K562 (cell line): ENCODE data around the gene NETO1. TPM values are rescaled to one million over a fixed set of nuclear protein-coding genes. Genes with fewer than 3 reads are reported as not detected.

Source experiments
- ATAC-seq: fragments of 200-7000 bp; cut with Tn5 transposase; 3 replicates; pipeline ENCODE4 v1.9.1; 2020; ENCODE audit warnings: moderate library complexity
- BruUV-seq: library from RNA; stranded (reverse); fragments of 400-500 nt; replicated peaks from 2 replicates; lab custom pipeline; 2021; lab: Mats Ljungman, UMichigan
- CTCF ChIA-PET: fragments of 300-600 bp; formaldehyde crosslinking; extraction: SDS; loops from one replicate; lab custom pipeline; 2021; ENCODE audit warnings: low intra/inter-chr PET ratio; lab: Yijun Ruan, JAX
- POLR2A ChIA-PET: fragments of 300-600, 350-650 bp; sonication (Branson Sonifier 250); formaldehyde crosslinking; extraction: SDS; loops from one replicate; lab custom pipeline; 2021; ENCODE audit warnings: antibody characterized with exemption, inconsistent platforms; lab: Yijun Ruan, JAX
- DNase-seq, 4 experiments: peaks; one replicate each; pipeline versions ENCODE4 v3.0.0 to v3.0.0-alpha.2; 2011 to 2018; ENCODE audit warnings: low spot score in 3 of 4, mixed read lengths in 3 of 4; ENCODE audit errors: extremely low read depth in 1 of 4
- FAIRE-seq: peaks from 2 replicates; lab custom pipeline; 2011; peaks lifted over from hg19 to GRCh38; lab: Jason Lieb, UNC
- H2AFZ ChIP-seq: 2 replicates; pipeline ENCODE4 v1.6.0; 2011; ENCODE audit warnings: low read depth, low read length, control low read depth, inconsistent platforms
- H3K27ac ChIP-seq: fragments of 200-600 bp; 3 replicates; pipeline ENCODE4 v1.8.0; 2011; ENCODE audit warnings: low read depth, mild to moderate bottlenecking, control low read depth, inconsistent platforms, low read length, moderate library complexity, mixed read lengths; ENCODE audit errors: extremely low read depth
- H3K27me3 ChIP-seq, 2 experiments: fragments of 300-600 bp in 1 of 2; 2 replicates in 1 of 2; 3 replicates in 1 of 2; pipeline versions ENCODE4 v1.6.0 to v1.8.0; 2011; ENCODE audit warnings: inconsistent platforms in 2 of 2, low read length in 2 of 2, mild to moderate bottlenecking in 1 of 2, mixed read lengths in 1 of 2, moderate library complexity in 1 of 2; ENCODE audit not compliant: control insufficient read depth in 2 of 2, insufficient read depth in 2 of 2
- H3K36me3 ChIP-seq: fragments of 300-600 bp; 3 replicates; pipeline ENCODE4 v1.8.0; 2011; ENCODE audit warnings: mild to moderate bottlenecking, low read length, inconsistent platforms; ENCODE audit not compliant: control insufficient read depth, insufficient read depth
- H3K4me1 ChIP-seq, 2 experiments: fragments of 200-600 bp in 1 of 2; replicated peaks in 1 of 2; 2 replicates in 1 of 2; 3 replicates in 1 of 2; pipeline versions ENCODE4 v1.5.1 to v1.8.0; 2011; ENCODE audit warnings: inconsistent platforms in 2 of 2, low read length in 2 of 2, mild to moderate bottlenecking in 1 of 2, mixed read lengths in 1 of 2, moderate library complexity in 1 of 2; ENCODE audit not compliant: control insufficient read depth in 2 of 2, insufficient read depth in 2 of 2
- H3K4me2 ChIP-seq: 2 replicates; pipeline ENCODE4 v1.6.1; 2011; ENCODE audit warnings: low read length, control low read depth, inconsistent platforms, mixed read lengths; ENCODE audit not compliant: insufficient read depth
- H3K4me3 ChIP-seq: fragments of 200-600 bp; sonication (generic), shearing (Covaris generic); 2 replicates; pipeline ENCODE4 v1.5.1; 2016; ENCODE audit warnings: control low read depth, inconsistent platforms
- H3K79me2 ChIP-seq: fragments of 200-600 bp; 3 replicates; pipeline ENCODE4 v1.8.0; 2011; ENCODE audit warnings: low read length, inconsistent platforms; ENCODE audit not compliant: control insufficient read depth, insufficient read depth
- H3K9ac ChIP-seq, 2 experiments: 2 replicates each; pipeline versions ENCODE4 v1.6.0 to v1.6.1; 2011; ENCODE audit warnings: low read depth in 2 of 2, low read length in 2 of 2, control low read depth in 1 of 2, inconsistent platforms in 1 of 2, mild to moderate bottlenecking in 1 of 2, mixed read lengths in 1 of 2; ENCODE audit not compliant: insufficient read depth in 1 of 2
- H3K9me1 ChIP-seq: one replicate; pipeline ENCODE4 v1.6.0; 2011; ENCODE audit warnings: inconsistent platforms, mild to moderate bottlenecking, low read length, moderate library complexity; ENCODE audit not compliant: control insufficient read depth, insufficient read depth
- H3K9me3 ChIP-seq: replicated peaks from 2 replicates; pipeline ENCODE4 v1.5.1; 2011; ENCODE audit warnings: low read depth, low read length, inconsistent platforms; ENCODE audit not compliant: control insufficient read depth, insufficient read depth
- H4K20me1 ChIP-seq: replicated peaks from 2 replicates; pipeline ENCODE4 v1.6.1; 2011; ENCODE audit warnings: low read length, inconsistent platforms, mixed read lengths; ENCODE audit not compliant: control insufficient read depth, insufficient read depth
- MCM3 ChIP-seq: fragments of 450-650 bp; IDR thresholded peaks from 2 replicates; pipeline ENCODE4 v1.6.1; 2016
- NFATC3 ChIP-seq: fragments of 450-650 bp; IDR thresholded peaks from 2 replicates; pipeline ENCODE4 v1.6.1; 2017; ENCODE audit warnings: mild to moderate bottlenecking
- ZNF3 ChIP-seq: fragments of 250-450 bp; sonication (Bioruptor Pico); IDR thresholded peaks from 2 replicates; pipeline ENCODE4 v1.5.0; 2021; ENCODE audit warnings: mild to moderate bottlenecking, moderate library complexity
- ZNF408 ChIP-seq: fragments of 250-450 bp; sonication (Bioruptor Pico); IDR thresholded peaks from 2 replicates; pipeline ENCODE4 v1.4.0; 2020; ENCODE audit warnings: low read depth, mild to moderate bottlenecking, moderate library complexity
- ZNF696 ChIP-seq: fragments of 250-450 bp; sonication (Bioruptor Pico); conservative IDR thresholded peaks from 2 replicates; pipeline ENCODE4 v1.4.0; 2020; ENCODE audit warnings: mild to moderate bottlenecking, moderate library complexity
- WGBS: fragments of 100-300 bp; shearing (Covaris generic); methylation state at CpG from one replicate; pipeline ENCODE4 v1.1.6; 2016; ENCODE audit warnings: low coverage, mixed read lengths; ENCODE audit not compliant: insufficient coverage; ENCODE audit errors: missing lambda C conversion rate; 5-methylcytosine and 5-hydroxymethylcytosine counted together
- in situ Hi-C: fragments of 300-500 bp; cut with MboI; formaldehyde crosslinking; loops from 4 replicates; pipeline ENCODE4 v1.15.0; 2018; ENCODE audit warnings: inconsistent platforms, mixed read lengths
- intact Hi-C: fragments of 100-400 bp; cut with micrococcal nuclease; formaldehyde crosslinking; loops from 2 replicates; pipeline ENCODE4 v1.14.2; 2022
- polyA plus RNA-seq, 8 experiments: library from polyadenylated mRNA; depleted of rRNA in 4 of 8; stranded (reverse) in 5 of 8; unstranded in 3 of 8; fragments of >200 nt; fragmentation: Nextera tagmentation in 2 of 8; fragmentation: Illumina TruSeq in 1 of 8; extraction: Ambion mirVana in 2 of 8; extraction: Trizol in 1 of 8; gene quantifications; 2 replicates each; pipeline versions ENCODE4 v1.2.1 to v1.2.3, GENCODE V29; 2011 to 2014; ENCODE audit warnings: inconsistent platforms in 1 of 8, missing spikeins in 1 of 8
- total RNA-seq, 7 experiments: library from RNA; depleted of rRNA in 6 of 7; stranded (reverse); fragments of >200 nt in 6 of 7; fragmentation: Illumina TruSeq in 2 of 7; extraction: Trizol in 2 of 7; gene quantifications; 2 replicates each; pipeline versions ENCODE4 v1.2.1 to v1.2.3, GENCODE V29; 2011 to 2021; ENCODE audit warnings: low replicate concordance in 1 of 7
- TF ChIP-seq, protein P1 (sequence below): fragments of 450-650 bp; formaldehyde crosslinking; conservative IDR thresholded peaks from 2 replicates; pipeline ENCODE4 v1.4.0; 2022; ENCODE audit warnings: mild to moderate bottlenecking, missing genetic modification characterization

The NETO1 gene
- total and polyA plus RNA-seq, 9 of the 15 experiments (the other 6 are each of a cell fraction or from before 2014, with no cell fraction given), result not detected

DNA sequence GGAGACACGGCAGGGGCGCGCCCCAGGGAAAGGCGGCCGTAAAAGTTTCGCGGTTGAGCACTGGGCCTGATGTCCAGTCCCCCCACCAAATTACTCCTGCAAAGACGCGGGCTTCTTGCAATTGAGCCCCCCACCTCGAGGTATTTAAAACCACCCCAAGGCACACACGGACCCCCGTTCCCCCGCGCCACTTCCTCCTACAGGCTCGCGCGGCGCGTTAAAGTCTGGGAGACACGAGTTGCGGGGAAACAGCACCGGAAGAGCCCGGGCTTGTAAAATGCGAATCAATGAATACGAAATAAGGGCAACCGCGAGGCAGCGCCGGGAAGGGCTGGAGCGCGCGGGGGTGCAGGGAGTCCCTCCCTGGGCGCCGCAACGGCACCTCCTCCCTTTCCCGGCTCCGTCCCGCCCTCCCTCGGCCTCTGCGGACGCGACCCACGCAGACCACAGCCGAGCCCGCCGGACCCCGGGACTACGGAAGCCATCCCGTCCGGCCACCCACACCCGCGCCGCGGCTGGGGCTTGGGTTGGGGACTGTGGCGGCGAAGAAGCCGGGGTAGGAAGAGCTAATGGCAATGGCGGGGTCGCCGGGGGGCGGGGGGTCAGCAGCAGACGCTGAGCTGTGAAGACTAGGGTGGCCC, 918 bp upstream of the NETO1 start:
- ATAC-seq, result no peak
- H3K9me1 ChIP-seq, result no peaks in the 10 kb centered on the region
- no peak overlapping the region for H2AFZ ChIP-seq
- H3K4me2 ChIP-seq, result no peak overlapping the region
- H3K9me3 ChIP-seq, result no peaks in the 10 kb centered on the region
- H3K4me1 ChIP-seq, result no peaks in the 10 kb centered on the region
- no TSS peak for BruUV-seq
- TF ChIP-seq, protein P1, sequence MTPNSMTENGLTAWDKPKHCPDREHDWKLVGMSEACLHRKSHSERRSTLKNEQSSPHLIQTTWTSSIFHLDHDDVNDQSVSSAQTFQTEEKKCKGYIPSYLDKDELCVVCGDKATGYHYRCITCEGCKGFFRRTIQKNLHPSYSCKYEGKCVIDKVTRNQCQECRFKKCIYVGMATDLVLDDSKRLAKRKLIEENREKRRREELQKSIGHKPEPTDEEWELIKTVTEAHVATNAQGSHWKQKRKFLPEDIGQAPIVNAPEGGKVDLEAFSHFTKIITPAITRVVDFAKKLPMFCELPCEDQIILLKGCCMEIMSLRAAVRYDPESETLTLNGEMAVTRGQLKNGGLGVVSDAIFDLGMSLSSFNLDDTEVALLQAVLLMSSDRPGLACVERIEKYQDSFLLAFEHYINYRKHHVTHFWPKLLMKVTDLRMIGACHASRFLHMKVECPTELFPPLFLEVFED (CRISPR knock-in tag), result no peak
- TF ChIP-seq ZNF3 (CRISPR knock-in tag) (no peak), MCM3 (no peak), ZNF696 (CRISPR knock-in tag) (no peak), NFATC3 (no peak), ZNF408 (CRISPR knock-in tag) (no peak)
- DNase-seq, result no peak
- no peaks in the 10 kb centered on the region for H3K27me3 ChIP-seq
- no peak overlapping the region for H3K27ac ChIP-seq
- no peak for FAIRE-seq
- no peak overlapping the region for H3K9ac ChIP-seq
- H3K36me3 ChIP-seq, result no peaks in the 10 kb centered on the region
- H4K20me1 ChIP-seq, result no peaks in the 10 kb centered on the region
- intact Hi-C loops (no loop called here), in situ Hi-C loops (no loop called here)
- 31% methylated on average over 15 of the region's 62 CpGs for WGBS
- ChIA-PET CTCF (no interaction called here), POLR2A (no interaction called here)
- no peak overlapping the region for H3K4me3 ChIP-seq
- H3K79me2 ChIP-seq, result no peaks in the 10 kb centered on the region
